H1 (cell line): ENCODE results near the gene GPR141. TPM values are rescaled to one million over a fixed set of nuclear protein-coding genes. Genes with fewer than 3 reads are reported as not detected.

Experiments used
- SIRT6 ChIP-seq: IDR thresholded peaks from one replicate; pipeline ENCODE4 v1.7.1; 2012; ENCODE audit warnings: low read length, inconsistent platforms
- SP2 ChIP-seq: IDR thresholded peaks from 2 replicates; pipeline ENCODE4 v1.6.1; 2012; ENCODE audit warnings: mild to moderate bottlenecking, low read length, inconsistent platforms
- polyA plus RNA-seq, 7 experiments: library from polyadenylated mRNA; depleted of rRNA in 3 of 7; stranded (reverse) in 5 of 7; unstranded in 2 of 7; fragments of >200 nt in 5 of 7; fragments of 200-250 nt in 2 of 7; gene quantifications; 1 replicate in 5 of 7; 2 replicates in 1 of 7; 4 replicates in 1 of 7; pipeline versions ENCODE4 v1.2.1 to v1.2.3, GENCODE V29; 2011 to 2013; ENCODE audit warnings: missing spikeins in 2 of 7, mixed read lengths in 2 of 7
- total RNA-seq: library from RNA; stranded (reverse); fragmentation: NEBNext Ultra II Directional; extraction: Animal tissue kit (Norgen Biotek cat#: 25700); gene quantifications from 2 replicates; pipeline ENCODE4 v1.2.1, GENCODE V29; 2021
- TF ChIP-seq, protein P1 (sequence below): IDR thresholded peaks from 2 replicates; pipeline ENCODE4 v1.6.1; 2011; ENCODE audit warnings: low read length, improper control_type of control experiment

GPR141 gene
- total and polyA plus RNA-seq, 2 of the 8 experiments (the other 6 are each of a cell fraction or from before 2014, with no cell fraction given) = 0.45 to 1.0 TPM

DNA sequence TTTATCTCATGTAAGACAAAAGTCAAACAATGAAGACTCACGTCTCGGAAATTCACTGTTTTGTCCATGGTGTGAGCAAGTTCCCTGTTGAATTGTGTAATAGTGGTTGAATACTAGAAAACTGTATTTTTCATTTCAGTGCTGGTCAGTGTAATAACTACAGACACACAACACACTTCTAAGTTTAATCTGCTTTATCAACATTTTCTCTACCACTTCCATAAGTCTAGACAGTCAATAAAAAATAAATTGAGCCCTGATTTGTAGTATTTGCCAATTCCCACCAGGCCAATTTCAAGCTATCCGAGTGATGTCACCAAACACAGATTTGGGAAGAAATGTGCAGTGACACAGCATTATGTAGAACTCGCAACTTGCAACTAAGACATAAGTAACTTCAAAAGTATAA lies 81.9 kb downstream of the GPR141 start (continued):
- no peak for TF ChIP-seq SIRT6
- TF ChIP-seq, protein P1, sequence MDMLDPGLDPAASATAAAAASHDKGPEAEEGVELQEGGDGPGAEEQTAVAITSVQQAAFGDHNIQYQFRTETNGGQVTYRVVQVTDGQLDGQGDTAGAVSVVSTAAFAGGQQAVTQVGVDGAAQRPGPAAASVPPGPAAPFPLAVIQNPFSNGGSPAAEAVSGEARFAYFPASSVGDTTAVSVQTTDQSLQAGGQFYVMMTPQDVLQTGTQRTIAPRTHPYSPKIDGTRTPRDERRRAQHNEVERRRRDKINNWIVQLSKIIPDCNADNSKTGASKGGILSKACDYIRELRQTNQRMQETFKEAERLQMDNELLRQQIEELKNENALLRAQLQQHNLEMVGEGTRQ = no peak
- no peak for TF ChIP-seq SP2
